Endothelial cell of umbilical vein (primary cell): Measurements from ENCODE around the gene FOXK1.

Experiments
- EZH2 ChIP-seq: IDR thresholded peaks from 2 replicates; pipeline ENCODE4 v1.6.1; 2012; ENCODE audit warnings: borderline replicate concordance, low read depth, mild to moderate bottlenecking, moderate library complexity, low read length, inconsistent platforms; ENCODE audit not compliant: severe bottlenecking
- MYC ChIP-seq: IDR thresholded peaks from one replicate; pipeline ENCODE4 v1.6.1; 2011; ENCODE audit warnings: mild to moderate bottlenecking, low read depth, low read length
- POLR2A ChIP-seq: IDR thresholded peaks from 2 replicates; pipeline ENCODE4 v1.6.1; 2012; ENCODE audit warnings: low read depth, mild to moderate bottlenecking, control low read depth, low read length
- POLR2AphosphoS5 ChIP-seq: IDR thresholded peaks from 2 replicates; pipeline ENCODE4 v1.6.1; 2012; ENCODE audit warnings: low read depth, mild to moderate bottlenecking, control low read depth, low read length, moderate library complexity; ENCODE audit not compliant: insufficient read depth
- TF ChIP-seq, protein P1 (sequence below), 2 donors: IDR thresholded peaks; 1 replicate in 1 of 2; 2 replicates in 1 of 2; pipeline ENCODE4 v1.5.1; 2011; ENCODE audit warnings: low read length in 2 of 2, mild to moderate bottlenecking in 2 of 2, moderate library complexity in 2 of 2, control low read depth in 1 of 2, inconsistent platforms in 1 of 2, low read depth in 1 of 2; ENCODE audit not compliant: insufficient read depth in 1 of 2; ENCODE audit errors: extremely low read depth in 1 of 2

DNA sequence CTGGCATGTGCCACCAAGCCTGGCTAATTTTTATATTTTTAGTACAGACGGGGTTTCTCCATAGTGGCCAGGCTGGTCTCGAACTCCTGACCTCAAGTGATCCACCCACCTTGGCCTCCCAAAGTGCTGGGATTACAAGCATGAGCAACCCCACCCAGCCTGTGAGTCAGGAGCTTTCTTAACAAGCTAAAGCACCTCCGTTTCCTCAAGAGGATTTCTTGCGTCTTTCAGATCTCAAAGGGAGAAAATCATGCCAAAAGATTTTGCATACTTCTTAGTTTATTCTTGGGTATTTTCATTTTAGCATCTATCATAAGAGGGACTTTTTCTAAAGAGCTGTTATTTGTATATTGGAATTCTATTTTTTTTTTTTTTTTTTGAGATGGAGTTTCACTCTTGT is 47.9 kb upstream of the FOXK1 start:
- TF ChIP-seq, protein P1, sequence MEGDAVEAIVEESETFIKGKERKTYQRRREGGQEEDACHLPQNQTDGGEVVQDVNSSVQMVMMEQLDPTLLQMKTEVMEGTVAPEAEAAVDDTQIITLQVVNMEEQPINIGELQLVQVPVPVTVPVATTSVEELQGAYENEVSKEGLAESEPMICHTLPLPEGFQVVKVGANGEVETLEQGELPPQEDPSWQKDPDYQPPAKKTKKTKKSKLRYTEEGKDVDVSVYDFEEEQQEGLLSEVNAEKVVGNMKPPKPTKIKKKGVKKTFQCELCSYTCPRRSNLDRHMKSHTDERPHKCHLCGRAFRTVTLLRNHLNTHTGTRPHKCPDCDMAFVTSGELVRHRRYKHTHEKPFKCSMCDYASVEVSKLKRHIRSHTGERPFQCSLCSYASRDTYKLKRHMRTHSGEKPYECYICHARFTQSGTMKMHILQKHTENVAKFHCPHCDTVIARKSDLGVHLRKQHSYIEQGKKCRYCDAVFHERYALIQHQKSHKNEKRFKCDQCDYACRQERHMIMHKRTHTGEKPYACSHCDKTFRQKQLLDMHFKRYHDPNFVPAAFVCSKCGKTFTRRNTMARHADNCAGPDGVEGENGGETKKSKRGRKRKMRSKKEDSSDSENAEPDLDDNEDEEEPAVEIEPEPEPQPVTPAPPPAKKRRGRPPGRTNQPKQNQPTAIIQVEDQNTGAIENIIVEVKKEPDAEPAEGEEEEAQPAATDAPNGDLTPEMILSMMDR (IDR thresholded peaks at IDR 0.05; ENCODE audit: extremely low read depth in 1 of 2, insufficient read depth in 1 of 2, low read depth in 1 of 2, low read length in 2 of 2), result no peak
- TF ChIP-seq POLR2A (no peak), EZH2 (no peak), POLR2AphosphoS5 (no peak), MYC (no peak)
